Natural killer cell treated with Interleukin-12 subunit alpha and Interleukin-12 subunit beta and Interleukin-15 and Interleukin-18, amount 100 ng/mL, for 72 hours (primary cell): ENCODE results near the gene THRA. TPM values are rescaled to one million over a fixed set of nuclear protein-coding genes. Genes with fewer than 3 reads are reported as not detected.

Experiments used
- ATAC-seq, 2 donors: fragments of 150-1000 bp; cut with Tn5 transposase in 1 of 2; sonication (Bioruptor Pico), chemical (Tn5 transposase) in 1 of 2; 2 replicates each; pipeline ENCODE4 v1.10.0; 2021
- DNase-seq: peaks from one replicate; pipeline ENCODE4 v3.0.0; 2022; ENCODE audit warnings: low spot score
- H3K27ac Mint-ChIP-seq, 2 donors: 1 replicate in 1 of 2; 2 replicates in 1 of 2; pipeline ENCODE4 v1.8.0; 2022; ENCODE audit warnings: mixed read lengths in 2 of 2, mild to moderate bottlenecking in 1 of 2, moderate library complexity in 1 of 2
- H3K27me3 Mint-ChIP-seq, 2 donors: 1 replicate in 1 of 2; 2 replicates in 1 of 2; pipeline ENCODE4 v1.8.0; 2022; ENCODE audit warnings: mixed read lengths in 2 of 2
- H3K36me3 Mint-ChIP-seq: one replicate; pipeline ENCODE4 v1.8.0; 2022; ENCODE audit warnings: mixed read lengths
- H3K4me1 Mint-ChIP-seq, 2 donors: 1 replicate in 1 of 2; 2 replicates in 1 of 2; pipeline ENCODE4 v1.8.0; 2022; ENCODE audit warnings: low read depth in 2 of 2, mixed read lengths in 2 of 2, mild to moderate bottlenecking in 1 of 2
- H3K4me3 Mint-ChIP-seq: one replicate; pipeline ENCODE4 v1.8.0; 2022; ENCODE audit warnings: mixed read lengths
- H3K9me3 Mint-ChIP-seq: 2 replicates; pipeline ENCODE4 v1.8.0; 2022; ENCODE audit warnings: mixed read lengths
- total RNA-seq, 2 donors: library from RNA; stranded (reverse); gene quantifications; one replicate each; pipeline ENCODE4 v1.2.3, GENCODE V29; 2022

The THRA gene
- 10 to 100 TPM in 1 of 2 donors, 1 to 10 TPM in 1; 4.9 to 10.9 TPM for total RNA-seq

GRCh38 chr17:40062329-40063186 is at the start of gene THRA:
THRA (plus strand) TSS chr17:40062965; CDS start chr17:40074489, 11,524 bp downstream.
- Mint-ChIP-seq H3K4me1 (peaks cover 34 to 38% of the 10 kb centered on the region in 2 donors), H3K9me3 (no peaks in the 10 kb centered on the region), H3K27ac (peak within 1 kb of the TSS; percentile 47 to 92), H3K27me3 (peaks cover 0 to 6% of the 10 kb centered on the region in 2 donors), H3K36me3 (no peaks in the 10 kb centered on the region), H3K4me3 (peak within 1 kb of the TSS; percentile 91)
- peak; percentile 75 for DNase-seq
- ATAC-seq: peak; percentile 92 to 93

DNA sequence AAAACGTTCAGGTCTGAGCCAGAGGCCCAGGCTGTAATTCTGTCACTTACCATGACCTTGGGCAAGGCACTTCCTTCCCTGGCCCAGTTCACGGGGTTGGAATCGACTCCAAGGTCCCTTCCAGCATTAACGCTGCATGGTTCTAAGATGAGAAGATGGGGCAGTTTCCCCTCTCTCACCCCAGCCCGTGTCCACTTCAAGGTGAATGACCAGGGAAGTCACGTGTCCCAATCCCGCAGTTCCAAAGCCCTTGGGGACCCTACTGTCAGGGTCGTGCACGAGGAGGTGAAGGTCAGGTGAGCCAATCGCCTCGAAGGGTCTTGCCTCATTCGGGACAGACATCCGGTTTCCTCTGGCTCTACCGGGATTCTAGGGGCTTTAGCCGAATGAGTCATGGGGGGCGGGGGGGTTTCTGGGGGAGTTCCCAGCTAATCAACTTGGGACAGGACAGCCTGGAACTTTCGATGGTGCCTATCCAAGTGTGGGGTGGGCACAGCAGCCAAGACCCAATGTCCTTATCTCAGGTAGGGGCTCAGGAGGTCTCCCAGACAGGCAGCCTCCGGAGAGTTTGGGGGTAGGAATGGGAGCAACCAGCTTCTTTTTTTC is 48.3 kb upstream of the THRA start:
- peaks cover 0 to 5% of the 10 kb centered on the region in 2 donors for H3K27me3 Mint-ChIP-seq
- H3K9me3 Mint-ChIP-seq: no peaks in the 10 kb centered on the region
- H3K27ac Mint-ChIP-seq: no peak overlapping the region
- no peak overlapping the region for H3K4me3 Mint-ChIP-seq
- H3K36me3 Mint-ChIP-seq: no peaks in the 10 kb centered on the region
- ATAC-seq (no peak), DNase-seq (no peak)
- H3K4me1 Mint-ChIP-seq: peaks cover 11 to 13% of the 10 kb centered on the region in 2 donors

DNA sequence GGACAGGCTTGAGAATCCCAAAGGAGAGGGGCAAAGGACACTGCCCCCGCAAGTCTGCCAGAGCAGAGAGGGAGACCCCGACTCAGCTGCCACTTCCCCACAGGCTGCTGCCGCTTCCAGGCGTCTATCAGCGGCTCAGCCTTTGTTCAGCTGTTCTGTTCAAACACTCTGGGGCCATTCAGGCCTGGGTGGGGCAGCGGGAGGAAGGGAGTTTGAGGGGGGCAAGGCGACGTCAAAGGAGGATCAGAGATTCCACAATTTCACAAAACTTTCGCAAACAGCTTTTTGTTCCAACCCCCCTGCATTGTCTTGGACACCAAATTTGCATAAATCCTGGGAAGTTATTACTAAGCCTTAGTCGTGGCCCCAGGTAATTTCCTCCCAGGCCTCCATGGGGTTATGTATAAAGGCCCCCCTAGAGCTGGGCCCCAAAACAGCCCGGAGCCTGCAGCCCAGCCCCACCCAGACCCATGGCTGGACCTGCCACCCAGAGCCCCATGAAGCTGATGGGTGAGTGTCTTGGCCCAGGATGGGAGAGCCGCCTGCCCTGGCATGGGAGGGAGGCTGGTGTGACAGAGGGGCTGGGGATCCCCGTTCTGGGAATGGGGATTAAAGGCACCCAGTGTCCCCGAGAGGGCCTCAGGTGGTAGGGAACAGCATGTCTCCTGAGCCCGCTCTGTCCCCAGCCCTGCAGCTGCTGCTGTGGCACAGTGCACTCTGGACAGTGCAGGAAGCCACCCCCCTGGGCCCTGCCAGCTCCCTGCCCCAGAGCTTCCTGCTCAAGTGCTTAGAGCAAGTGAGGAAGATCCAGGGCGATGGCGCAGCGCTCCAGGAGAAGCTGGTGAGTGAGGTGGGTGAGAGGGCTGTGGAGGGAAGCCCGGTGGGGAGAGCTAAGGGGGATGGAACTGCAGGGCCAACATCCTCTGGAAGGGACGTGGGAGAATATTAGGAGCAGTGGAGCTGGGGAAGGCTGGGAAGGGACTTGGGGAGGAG is 47.5 kb upstream of the THRA start, which contains the start of gene CSF3:
CSF3 (plus strand) TSS at position 436 of the 993 bp plus-strand sequence; CDS start at position 471, 35 bp downstream.
- peaks cover 11 to 15% of the 10 kb centered on the region in 2 donors for H3K4me1 Mint-ChIP-seq
- ATAC-seq (no peak), DNase-seq (no peak)
- H3K27me3 Mint-ChIP-seq: peaks cover 0 to 5% of the 10 kb centered on the region in 2 donors
- no peak within 1 kb of the TSS for H3K4me3 Mint-ChIP-seq
- H3K36me3 Mint-ChIP-seq: no peaks in the 10 kb centered on the region
- no peak within 1 kb of the TSS for H3K27ac Mint-ChIP-seq
- H3K9me3 Mint-ChIP-seq: no peaks in the 10 kb centered on the region

DNA sequence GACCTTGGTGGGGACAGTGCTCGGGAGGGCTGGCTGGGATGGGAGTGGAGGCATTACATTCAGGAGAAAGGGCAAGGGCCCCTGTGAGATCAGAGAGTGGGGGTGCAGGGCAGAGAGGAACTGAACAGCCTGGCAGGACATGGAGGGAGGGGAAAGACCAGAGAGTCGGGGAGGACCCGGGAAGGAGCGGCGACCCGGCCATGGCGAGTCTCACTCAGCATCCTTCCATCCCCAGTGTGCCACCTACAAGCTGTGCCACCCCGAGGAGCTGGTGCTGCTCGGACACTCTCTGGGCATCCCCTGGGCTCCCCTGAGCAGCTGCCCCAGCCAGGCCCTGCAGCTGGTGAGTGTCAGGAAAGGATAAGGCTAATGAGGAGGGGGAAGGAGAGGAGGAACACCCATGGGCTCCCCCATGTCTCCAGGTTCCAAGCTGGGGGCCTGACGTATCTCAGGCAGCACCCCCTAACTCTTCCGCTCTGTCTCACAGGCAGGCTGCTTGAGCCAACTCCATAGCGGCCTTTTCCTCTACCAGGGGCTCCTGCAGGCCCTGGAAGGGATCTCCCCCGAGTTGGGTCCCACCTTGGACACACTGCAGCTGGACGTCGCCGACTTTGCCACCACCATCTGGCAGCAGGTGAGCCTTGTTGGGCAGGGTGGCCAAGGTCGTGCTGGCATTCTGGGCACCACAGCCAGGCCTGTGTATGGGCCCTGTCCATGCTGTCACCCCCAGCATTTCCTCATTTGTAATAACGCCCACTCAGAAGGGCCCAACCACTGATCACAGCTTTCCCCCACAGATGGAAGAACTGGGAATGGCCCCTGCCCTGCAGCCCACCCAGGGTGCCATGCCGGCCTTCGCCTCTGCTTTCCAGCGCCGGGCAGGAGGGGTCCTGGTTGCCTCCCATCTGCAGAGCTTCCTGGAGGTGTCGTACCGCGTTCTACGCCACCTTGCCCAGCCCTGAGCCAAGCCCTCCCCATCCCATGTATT is 46.5 kb upstream of the THRA start:
- no peaks in the 10 kb centered on the region for H3K9me3 Mint-ChIP-seq
- H3K4me3 Mint-ChIP-seq: no peak overlapping the region
- H3K4me1 Mint-ChIP-seq: peaks cover 11 to 15% of the 10 kb centered on the region in 2 donors
- DNase-seq (no peak), ATAC-seq (no peak)
- H3K27ac Mint-ChIP-seq: no peak overlapping the region
- no peaks in the 10 kb centered on the region for H3K36me3 Mint-ChIP-seq
- H3K27me3 Mint-ChIP-seq: peaks cover 0 to 5% of the 10 kb centered on the region in 2 donors

DNA sequence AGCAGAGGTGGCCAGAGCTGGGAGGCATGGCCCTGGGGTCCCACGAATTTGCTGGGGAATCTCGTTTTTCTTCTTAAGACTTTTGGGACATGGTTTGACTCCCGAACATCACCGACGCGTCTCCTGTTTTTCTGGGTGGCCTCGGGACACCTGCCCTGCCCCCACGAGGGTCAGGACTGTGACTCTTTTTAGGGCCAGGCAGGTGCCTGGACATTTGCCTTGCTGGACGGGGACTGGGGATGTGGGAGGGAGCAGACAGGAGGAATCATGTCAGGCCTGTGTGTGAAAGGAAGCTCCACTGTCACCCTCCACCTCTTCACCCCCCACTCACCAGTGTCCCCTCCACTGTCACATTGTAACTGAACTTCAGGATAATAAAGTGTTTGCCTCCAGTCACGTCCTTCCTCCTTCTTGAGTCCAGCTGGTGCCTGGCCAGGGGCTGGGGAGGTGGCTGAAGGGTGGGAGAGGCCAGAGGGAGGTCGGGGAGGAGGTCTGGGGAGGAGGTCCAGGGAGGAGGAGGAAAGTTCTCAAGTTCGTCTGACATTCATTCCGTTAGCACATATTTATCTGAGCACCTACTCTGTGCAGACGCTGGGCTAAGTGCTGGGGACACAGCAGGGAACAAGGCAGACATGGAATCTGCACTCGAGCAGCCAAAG is 45.2 kb upstream of the THRA start:
- H3K4me1 Mint-ChIP-seq: peaks cover 11 to 12% of the 10 kb centered on the region in 2 donors
- ATAC-seq (no peak), DNase-seq (no peak)
- H3K27ac Mint-ChIP-seq: no peak overlapping the region
- H3K36me3 Mint-ChIP-seq: no peaks in the 10 kb centered on the region
- no peaks in the 10 kb centered on the region for H3K9me3 Mint-ChIP-seq
- no peak overlapping the region for H3K4me3 Mint-ChIP-seq
- H3K27me3 Mint-ChIP-seq: no peaks in the 10 kb centered on the region

DNA sequence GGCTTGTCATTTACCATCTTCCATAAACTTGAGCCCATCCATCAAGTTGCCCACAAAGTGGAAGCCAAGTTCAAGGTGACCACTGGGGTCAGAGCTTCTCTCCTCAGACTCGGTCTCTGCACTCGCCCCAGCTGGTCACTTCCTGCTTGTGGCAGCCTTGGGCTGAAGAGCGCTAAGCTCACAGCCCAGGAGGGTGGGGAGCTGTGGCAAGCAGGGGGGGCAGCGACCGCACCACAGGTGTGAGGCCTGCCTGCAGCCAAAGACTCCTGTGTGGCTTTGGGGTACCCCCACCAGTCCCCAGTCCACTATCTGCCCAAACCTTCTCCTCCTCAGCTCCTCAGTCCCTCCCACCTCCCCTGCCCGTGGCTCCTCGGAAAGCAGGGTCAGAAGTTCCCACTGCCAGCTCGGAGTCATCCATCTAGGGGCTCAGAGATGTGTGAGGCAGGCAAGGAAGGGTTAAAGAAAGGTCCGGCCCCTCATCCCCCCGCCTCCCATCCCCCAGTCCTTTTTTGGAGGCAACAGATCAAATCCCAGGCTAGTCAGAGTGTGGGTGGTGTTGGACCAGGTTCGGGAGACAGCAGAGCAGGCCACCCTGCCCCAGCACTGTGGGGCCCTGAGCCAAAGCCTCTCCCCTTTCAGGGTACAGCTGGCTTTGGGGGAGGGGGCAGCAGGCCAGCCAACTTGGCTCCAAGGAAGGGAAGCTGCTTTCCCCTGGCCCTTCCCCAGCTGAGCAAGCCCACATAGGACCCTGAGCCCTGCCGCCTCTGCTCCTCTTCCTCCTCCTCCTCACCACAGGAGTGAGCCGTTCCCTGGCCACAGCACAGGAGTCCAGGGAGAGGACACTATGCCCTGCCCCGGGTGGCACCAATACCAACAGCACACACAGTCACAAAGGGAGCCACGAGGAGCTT is 44.3 kb upstream of the THRA start:
- H3K27me3 Mint-ChIP-seq: no peaks in the 10 kb centered on the region
- H3K4me3 Mint-ChIP-seq: no peak overlapping the region
- ATAC-seq: no peak
- no peaks in the 10 kb centered on the region for H3K9me3 Mint-ChIP-seq
- H3K27ac Mint-ChIP-seq: no peak overlapping the region
- no peak for DNase-seq
- H3K4me1 Mint-ChIP-seq: peaks cover 11 to 12% of the 10 kb centered on the region in 2 donors
- H3K36me3 Mint-ChIP-seq: no peaks in the 10 kb centered on the region

GRCh38 chr17:40019140-40019991 is 43.4 kb upstream of the THRA start:
- Mint-ChIP-seq H3K27me3 (no peaks in the 10 kb centered on the region), H3K4me3 (no peak overlapping the region), H3K36me3 (no peaks in the 10 kb centered on the region), H3K4me1 (peaks cover 5 to 7% of the 10 kb centered on the region in 2 donors), H3K9me3 (no peaks in the 10 kb centered on the region), H3K27ac (no peak overlapping the region)
- DNase-seq (no peak), ATAC-seq (no peak)

- ATAC-seq (no peak), DNase-seq (no peak)
- peaks cover 6 to 7% of the 10 kb centered on the region in 2 donors for H3K4me1 Mint-ChIP-seq
- H3K9me3 Mint-ChIP-seq: no peaks in the 10 kb centered on the region
- H3K27ac Mint-ChIP-seq: no peak overlapping the region
- no peak overlapping the region for H3K4me3 Mint-ChIP-seq
- H3K27me3 Mint-ChIP-seq: no peaks in the 10 kb centered on the region
- peaks cover 2% of the 10 kb centered on the region for H3K36me3 Mint-ChIP-seq
Measured at GRCh38 chr17:40020146-40020545, 42.6 kb upstream of the THRA start.

DNA sequence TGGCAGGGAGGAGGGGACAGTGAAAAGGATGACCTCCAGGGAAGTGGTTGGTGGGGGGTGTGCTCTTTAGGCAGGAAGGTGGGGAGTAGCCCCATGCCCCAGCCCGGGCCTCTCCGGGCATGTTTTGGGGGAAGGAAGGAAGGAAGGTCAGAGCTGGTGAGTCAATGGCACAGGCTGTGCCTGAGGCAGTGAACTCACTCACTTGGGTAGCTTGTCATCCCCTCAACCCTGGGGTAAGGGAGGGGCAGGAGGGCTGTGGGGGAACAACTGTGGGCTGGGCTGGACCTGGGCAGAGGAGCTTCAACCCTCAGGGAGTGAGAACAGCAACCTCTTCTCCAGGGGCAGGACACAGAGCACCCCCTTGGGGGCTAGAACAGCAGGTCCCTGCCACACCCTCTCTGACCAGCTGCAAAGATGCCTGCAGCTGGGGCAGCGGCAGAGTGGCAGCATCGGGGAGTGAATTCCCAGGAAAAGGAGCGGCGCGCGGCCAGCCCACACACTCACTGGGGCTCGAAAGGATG is 41.3 kb upstream of the THRA start:
- no peak for ATAC-seq
- Mint-ChIP-seq H3K27ac (no peak overlapping the region), H3K4me3 (no peak overlapping the region), H3K36me3 (peaks cover 11% of the 10 kb centered on the region), H3K4me1 (peaks cover 7 to 19% of the 10 kb centered on the region in 2 donors), H3K27me3 (no peaks in the 10 kb centered on the region), H3K9me3 (no peaks in the 10 kb centered on the region)
- DNase-seq: no peak

- Mint-ChIP-seq H3K9me3 (no peaks in the 10 kb centered on the region), H3K27me3 (no peaks in the 10 kb centered on the region), H3K4me3 (no peak overlapping the region)
Measured at GRCh38 chr17:40022497-40022896, 40.3 kb upstream of the THRA start.

More at GRCh38 chr17:40022497-40022896, 40.3 kb upstream of the THRA start:
- Mint-ChIP-seq H3K27ac (no peak overlapping the region), H3K4me1 (peaks cover 9 to 19% of the 10 kb centered on the region in 2 donors), H3K36me3 (peaks cover 11% of the 10 kb centered on the region)
- DNase-seq (no peak), ATAC-seq (no peak)
